Measurements from ENCODE around the gene SPINT3. TPM values are rescaled to one million over a fixed set of nuclear protein-coding genes. Genes with fewer than 3 reads are reported as not detected.

SPINT3 gene
- total RNA-seq, 4 donors from 2014 or later = not detected

GRCh38 chr20:45502561-45502960, 12.9 kb downstream of the SPINT3 start:
- 72% methylated on average over 1 of the region's 1 CpG for WGBS
- Histone ChIP-seq H3K4me3 (no peak overlapping the region), H3K27me3 (peaks cover 0 to 42% (median 0%) of the 10 kb centered on the region in 4 donors), H3K9me3 (no peaks in the 10 kb centered on the region), H3K36me3 (no peaks in the 10 kb centered on the region), H3K4me1 (no peaks in the 10 kb centered on the region), H3K27ac (replicated peaks in 1 of 4) (no peak overlapping the region)
- intact Hi-C loops (cut with DNase I) = no loop called here
- no peak for DNase-seq (ENCODE audit: extremely low spot score)
- TF ChIP-seq CTCF (IDR thresholded peaks at IDR 0.05) (no peak), EP300 (IDR thresholded peaks at IDR 0.05) (no peak), POLR2AphosphoS5 (IDR thresholded peaks at IDR 0.05) (no peak), POLR2A (IDR thresholded peaks at IDR 0.05; ENCODE audit: low read depth) (no peak)

- Histone ChIP-seq H3K9me3 (no peaks in the 10 kb centered on the region), H3K4me1 (no peaks in the 10 kb centered on the region), H3K36me3 (no peaks in the 10 kb centered on the region), H3K4me3 (no peak overlapping the region), H3K27ac (replicated peaks in 1 of 4) (no peak overlapping the region), H3K27me3 (peaks cover 0 to 43% (median 0%) of the 10 kb centered on the region in 4 donors)
- TF ChIP-seq EP300 (IDR thresholded peaks at IDR 0.05) (no peak), CTCF (IDR thresholded peaks at IDR 0.05) (no peak), POLR2AphosphoS5 (IDR thresholded peaks at IDR 0.05) (no peak), POLR2A (IDR thresholded peaks at IDR 0.05; ENCODE audit: low read depth) (no peak)
- intact Hi-C loops (cut with DNase I) = no loop called here
- no peak for DNase-seq (ENCODE audit: extremely low spot score)
- 82% methylated on average over 1 of the region's 1 CpG for WGBS
Observed at GRCh38 chr20:45501600-45501999, 13.8 kb downstream of the SPINT3 start.

DNA sequence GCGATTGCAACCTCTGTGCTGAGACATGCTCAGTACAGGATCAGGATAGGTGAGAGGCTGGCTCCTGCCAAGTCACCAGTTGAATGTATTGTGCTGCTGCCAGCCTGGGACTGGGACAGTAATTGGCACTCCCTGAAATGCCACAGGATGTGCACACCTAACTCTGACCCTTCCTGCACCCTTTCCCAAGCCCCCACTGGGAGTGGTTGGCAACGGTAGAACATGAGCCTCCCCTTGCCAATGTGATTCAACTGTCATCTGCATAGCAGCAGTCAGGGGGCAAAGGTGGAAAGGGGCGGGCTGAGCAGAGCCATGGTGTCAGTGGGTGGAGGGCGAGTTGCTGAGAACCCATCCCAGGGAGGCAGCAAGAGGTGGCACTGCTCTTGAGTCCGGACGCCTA, 15.4 kb downstream of the SPINT3 start:
- WGBS = 79% methylated on average over 6 of the region's 6 CpGs
- no peak overlapping the region for H3K4me3 ChIP-seq
- no peaks in the 10 kb centered on the region for H3K9me3 ChIP-seq
- H3K36me3 ChIP-seq = no peaks in the 10 kb centered on the region
- H3K27me3 ChIP-seq = peaks cover 0 to 41% (median 0%) of the 10 kb centered on the region in 4 donors
- DNase-seq (ENCODE audit: extremely low spot score) = no peak
- intact Hi-C loops (cut with DNase I) = no loop called here
- TF ChIP-seq POLR2AphosphoS5 (IDR thresholded peaks at IDR 0.05) (no peak), EP300 (IDR thresholded peaks at IDR 0.05) (no peak), CTCF (IDR thresholded peaks at IDR 0.05) (no peak), POLR2A (IDR thresholded peaks at IDR 0.05; ENCODE audit: low read depth) (no peak)
- no peak overlapping the region for H3K27ac ChIP-seq (replicated peaks in 1 of 4)
- no peaks in the 10 kb centered on the region for H3K4me1 ChIP-seq

- Histone ChIP-seq H3K4me1 (no peaks in the 10 kb centered on the region), H3K27me3 (peaks cover 0 to 33% (median 0%) of the 10 kb centered on the region in 4 donors), H3K36me3 (no peaks in the 10 kb centered on the region), H3K4me3 (no peak overlapping the region), H3K27ac (replicated peaks in 1 of 4) (no peak overlapping the region), H3K9me3 (no peaks in the 10 kb centered on the region)
- no peak for DNase-seq (ENCODE audit: extremely low spot score)
- WGBS = 82% methylated on average over 3 of the region's 3 CpGs
- TF ChIP-seq POLR2AphosphoS5 (IDR thresholded peaks at IDR 0.05) = no peak
- TF ChIP-seq POLR2A (IDR thresholded peaks at IDR 0.05; ENCODE audit: low read depth) = no peak
- intact Hi-C loops (cut with DNase I) = no loop called here
Observed at GRCh38 chr20:45497971-45498494, 17.4 kb downstream of the SPINT3 start.

DNA sequence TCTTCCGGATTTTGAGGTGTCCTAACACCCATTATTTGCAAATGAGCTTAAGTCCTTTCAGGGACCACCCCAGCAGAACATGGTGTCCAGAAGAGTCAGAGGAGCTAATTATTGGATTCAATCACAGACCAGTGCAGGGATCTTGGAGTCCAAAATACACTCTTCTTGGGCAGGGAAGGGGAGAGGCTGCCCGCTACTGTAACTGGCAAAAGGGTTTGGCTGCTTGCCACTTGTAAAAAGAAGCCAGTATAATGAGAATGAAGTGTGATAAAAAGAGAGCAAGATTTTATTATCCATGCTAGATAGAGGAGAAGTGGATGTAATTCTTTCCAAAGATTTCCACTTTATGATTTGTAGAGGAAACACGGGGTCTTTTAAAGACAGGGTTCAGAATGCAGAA, 19.3 kb downstream of the SPINT3 start:
- no peaks in the 10 kb centered on the region for H3K4me1 ChIP-seq

More for the DNA sequence above, 19.3 kb downstream of the SPINT3 start:
- DNase-seq (ENCODE audit: extremely low spot score) = no peak
- H3K4me3 ChIP-seq = no peak overlapping the region
- H3K9me3 ChIP-seq = no peaks in the 10 kb centered on the region
- H3K27me3 ChIP-seq = peaks cover 0 to 29% (median 0%) of the 10 kb centered on the region in 4 donors
- intact Hi-C loops (cut with DNase I) = no loop called here
- TF ChIP-seq EP300 (IDR thresholded peaks at IDR 0.05) (no peak), POLR2A (IDR thresholded peaks at IDR 0.05; ENCODE audit: low read depth) (no peak), POLR2AphosphoS5 (IDR thresholded peaks at IDR 0.05) (no peak), CTCF (IDR thresholded peaks at IDR 0.05) (no peak)
- WGBS = 84% methylated on average over 3 of the region's 3 CpGs
- no peaks in the 10 kb centered on the region for H3K36me3 ChIP-seq
- H3K27ac ChIP-seq (replicated peaks in 1 of 4) = no peak overlapping the region

Measured in esophagus muscularis mucosa (tissue), 4 donors.